Loucy (cell line): ENCODE data around the gene POLR2B.

ENCODE experiments used
- H2AFZ ChIP-seq: fragments of 200-600 bp; sonication (generic); 2 replicates; pipeline ENCODE4 v1.6.0; 2016; ENCODE audit warnings: antibody characterized with exemption, mild to moderate bottlenecking, low read length, moderate library complexity
- H3F3A ChIP-seq: fragments of 200-600 bp; 2 replicates; pipeline ENCODE4 v1.6.0; 2016; ENCODE audit warnings: antibody characterized with exemption, low read depth, mild to moderate bottlenecking
- H3K27me3 ChIP-seq: fragments of 200-600 bp; sonication (generic); 2 replicates; pipeline ENCODE4 v1.6.1; 2014; ENCODE audit warnings: low read length, mild to moderate bottlenecking; ENCODE audit not compliant: insufficient read depth, poor library complexity, severe bottlenecking
- H3K36me3 ChIP-seq: fragments of 200-600 bp; sonication (generic); 2 replicates; pipeline ENCODE4 v1.6.1; 2016; ENCODE audit warnings: low read length; ENCODE audit not compliant: insufficient read depth
- H3K4me1 ChIP-seq: fragments of 200-600 bp; sonication (generic); 2 replicates; pipeline ENCODE4 v1.5.1; 2014; ENCODE audit warnings: low read length, mild to moderate bottlenecking; ENCODE audit not compliant: insufficient read depth, poor library complexity, severe bottlenecking
- H3K4me2 ChIP-seq: fragments of 200-600 bp; sonication (generic); 2 replicates; pipeline ENCODE4 v1.6.0; 2014; ENCODE audit warnings: antibody characterized with exemption, low read length, low read depth, mild to moderate bottlenecking; ENCODE audit not compliant: poor library complexity, severe bottlenecking
- H3K4me3 ChIP-seq: fragments of 200-600 bp; sonication (generic); 2 replicates; pipeline ENCODE4 v1.5.1; 2014; ENCODE audit warnings: low read length, mild to moderate bottlenecking, mixed read lengths; ENCODE audit not compliant: poor library complexity, severe bottlenecking
- H3K79me2 ChIP-seq: fragments of 200-600 bp; sonication (generic); 2 replicates; pipeline ENCODE4 v1.6.1; 2014; ENCODE audit warnings: low read length; ENCODE audit not compliant: insufficient read depth
- H3K9ac ChIP-seq: fragments of 200-600 bp; sonication (generic); 2 replicates; pipeline ENCODE4 v1.6.0; 2014; ENCODE audit warnings: mild to moderate bottlenecking, low read depth, low read length, moderate library complexity; ENCODE audit not compliant: poor library complexity, severe bottlenecking
- H3K9me2 ChIP-seq: fragments of 200-600 bp; sonication (generic); replicated peaks from 2 replicates; pipeline ENCODE4 v1.6.1; 2016; ENCODE audit warnings: low read depth, low read length, mixed read lengths
- H3K9me3 ChIP-seq: fragments of 200-600 bp; sonication (generic); 2 replicates; pipeline ENCODE4 v1.6.1; 2014; ENCODE audit warnings: mild to moderate bottlenecking, antibody characterized with exemption, low read length, low read depth; ENCODE audit not compliant: insufficient read depth
- H4K20me1 ChIP-seq: fragments of 200-600 bp; sonication (generic); 2 replicates; pipeline ENCODE4 v1.6.0; 2014; ENCODE audit warnings: antibody characterized with exemption, low read length, mild to moderate bottlenecking; ENCODE audit not compliant: insufficient read depth, poor library complexity, severe bottlenecking
- CTCF ChIP-seq: fragments of 200-600 bp; sonication (generic); conservative IDR thresholded peaks from 2 replicates; pipeline ENCODE4 v1.5.1; 2014; ENCODE audit warnings: mild to moderate bottlenecking, antibody characterized with exemption, low read length
- EZH2phosphoT487 ChIP-seq: fragments of 200-600 bp; IDR thresholded peaks from 2 replicates; pipeline ENCODE4 v1.6.1; 2018; ENCODE audit warnings: antibody characterized with exemption, mild to moderate bottlenecking, moderate library complexity, borderline replicate concordance

POLR2B gene

DNA sequence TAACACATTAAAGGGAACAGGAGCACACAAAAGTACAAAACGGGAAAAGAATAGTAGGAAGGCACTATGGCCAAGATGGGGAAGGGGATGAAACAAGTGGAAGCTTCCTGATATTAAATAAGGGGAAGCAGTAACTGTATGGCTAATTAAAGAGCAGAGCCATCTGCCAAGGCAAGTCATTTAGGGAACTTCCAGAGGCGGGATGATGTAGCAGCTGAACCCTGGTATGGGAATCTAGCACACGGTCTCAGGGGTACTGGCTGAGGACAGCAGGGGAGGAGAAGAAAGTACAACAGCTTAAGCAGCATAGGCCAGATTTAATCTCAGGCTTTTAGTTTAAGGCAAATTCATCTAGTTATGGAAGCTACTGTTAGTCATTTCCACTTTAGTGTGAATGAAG lies 72.4 kb downstream of the POLR2B start:
- Histone ChIP-seq H3F3A (no peaks in the 10 kb centered on the region), H4K20me1 (no peaks in the 10 kb centered on the region), H3K79me2 (no peaks in the 10 kb centered on the region), H3K4me2 (no peak overlapping the region), H3K9me2 (no peaks in the 10 kb centered on the region), H3K4me1 (no peaks in the 10 kb centered on the region), H3K27me3 (no peaks in the 10 kb centered on the region), H3K4me3 (no peak overlapping the region), H3K9me3 (no peaks in the 10 kb centered on the region), H2AFZ (no peak overlapping the region), H3K9ac (no peak overlapping the region), H3K36me3 (no peaks in the 10 kb centered on the region)
- TF ChIP-seq CTCF (no peak), EZH2phosphoT487 (no peak)

DNA sequence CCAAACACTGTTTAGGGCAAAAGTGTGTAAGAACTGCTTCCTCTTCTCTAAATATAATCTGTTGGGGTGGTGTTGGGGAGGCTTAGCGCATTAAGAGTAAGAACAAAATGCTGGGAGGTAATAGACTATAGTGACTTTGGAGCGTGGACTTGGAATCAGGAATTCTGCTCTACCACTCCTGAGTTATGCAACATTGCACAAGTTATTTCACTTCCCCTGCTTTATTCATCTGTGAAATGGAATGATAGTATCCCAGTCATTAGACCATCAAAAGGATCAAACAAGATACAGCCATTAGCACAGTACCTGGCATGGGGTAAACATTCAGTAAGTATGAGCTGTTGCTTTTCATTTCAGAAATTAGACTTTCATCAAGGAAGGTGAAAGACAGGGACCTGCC lies 72.8 kb downstream of the POLR2B start:
- no peaks in the 10 kb centered on the region for H3K4me1 ChIP-seq
- no peaks in the 10 kb centered on the region for H4K20me1 ChIP-seq
- H2AFZ ChIP-seq: no peak overlapping the region
- no peaks in the 10 kb centered on the region for H3K9me3 ChIP-seq
- no peak overlapping the region for H3K9ac ChIP-seq
- no peak overlapping the region for H3K4me3 ChIP-seq
- H3K27me3 ChIP-seq: no peaks in the 10 kb centered on the region
- H3K4me2 ChIP-seq: no peak overlapping the region
- H3K36me3 ChIP-seq: no peaks in the 10 kb centered on the region
- no peaks in the 10 kb centered on the region for H3K79me2 ChIP-seq
- no peaks in the 10 kb centered on the region for H3F3A ChIP-seq
- TF ChIP-seq EZH2phosphoT487 (no peak), CTCF (no peak)
- no peaks in the 10 kb centered on the region for H3K9me2 ChIP-seq

DNA sequence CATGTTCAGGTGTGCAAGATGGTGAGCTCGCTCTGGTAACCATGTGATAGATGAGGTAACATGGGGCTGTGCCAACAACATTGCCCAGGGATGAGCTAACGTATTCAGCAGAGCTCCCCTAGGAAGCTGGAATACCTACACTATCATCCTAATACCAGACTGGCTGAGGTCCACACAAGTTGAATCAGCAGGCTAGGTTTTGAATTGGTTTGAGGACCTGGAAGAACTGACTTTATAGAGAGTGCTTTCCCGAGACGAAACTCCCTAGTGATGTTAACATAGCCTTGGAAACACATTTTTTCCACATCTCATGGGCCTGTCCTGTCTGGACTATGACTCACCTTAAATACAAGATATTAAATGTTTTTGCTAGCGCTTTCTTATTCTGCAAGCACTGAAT lies 74.8 kb downstream of the POLR2B start:
- Histone ChIP-seq H3K4me1 (no peaks in the 10 kb centered on the region), H3K9ac (no peak overlapping the region), H4K20me1 (no peaks in the 10 kb centered on the region), H3K36me3 (no peaks in the 10 kb centered on the region), H3F3A (no peaks in the 10 kb centered on the region), H3K9me2 (no peaks in the 10 kb centered on the region), H3K4me2 (no peak overlapping the region), H3K9me3 (no peaks in the 10 kb centered on the region), H2AFZ (no peak overlapping the region), H3K79me2 (no peaks in the 10 kb centered on the region), H3K4me3 (no peak overlapping the region), H3K27me3 (no peaks in the 10 kb centered on the region)
- TF ChIP-seq EZH2phosphoT487: no peak
- no peak for TF ChIP-seq CTCF
